GM18526 (cell line): Measurements from ENCODE around the gene SLC30A3.

Source experiments
- POLR2A ChIP-seq: IDR thresholded peaks from 3 replicates; pipeline ENCODE4 v1.6.1; 2011; ENCODE audit not compliant: insufficient read length; ENCODE audit errors: extremely low read depth

SLC30A3 gene, protein sequence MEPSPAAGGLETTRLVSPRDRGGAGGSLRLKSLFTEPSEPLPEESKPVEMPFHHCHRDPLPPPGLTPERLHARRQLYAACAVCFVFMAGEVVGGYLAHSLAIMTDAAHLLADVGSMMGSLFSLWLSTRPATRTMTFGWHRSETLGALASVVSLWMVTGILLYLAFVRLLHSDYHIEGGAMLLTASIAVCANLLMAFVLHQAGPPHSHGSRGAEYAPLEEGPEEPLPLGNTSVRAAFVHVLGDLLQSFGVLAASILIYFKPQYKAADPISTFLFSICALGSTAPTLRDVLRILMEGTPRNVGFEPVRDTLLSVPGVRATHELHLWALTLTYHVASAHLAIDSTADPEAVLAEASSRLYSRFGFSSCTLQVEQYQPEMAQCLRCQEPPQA

GRCh38 chr2:27262379-27263286 lies at the start of gene SLC30A3:
SLC30A3 (minus strand) TSS chr2:27263047; CDS start chr2:27262906, 141 bp downstream.
- TF ChIP-seq POLR2A, result no peak

GRCh38 chr2:27312152-27312551 lies 49.3 kb upstream of the SLC30A3 start:
- TF ChIP-seq POLR2A, result no peak

DNA sequence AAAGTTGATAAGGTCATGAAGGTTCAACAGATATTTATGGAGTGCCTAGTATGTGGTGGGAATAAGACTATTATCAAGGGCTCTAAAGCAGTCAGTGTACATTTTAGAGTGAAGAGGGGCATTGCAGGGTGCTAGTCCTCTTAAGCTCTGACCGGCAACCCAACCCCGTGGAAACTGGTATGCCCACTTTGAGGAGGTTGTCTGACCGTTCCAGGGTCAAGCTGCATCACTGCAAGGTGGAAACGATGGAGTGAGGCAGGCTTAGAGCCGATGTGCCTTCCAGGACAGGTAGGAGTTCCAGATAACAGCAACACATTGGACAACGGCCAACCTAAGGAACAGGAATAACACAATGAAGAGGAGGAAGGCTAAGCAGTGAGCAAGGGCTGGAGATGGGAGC lies 46.8 kb upstream of the SLC30A3 start:
- no peak for TF ChIP-seq POLR2A

GRCh38 chr2:27308359-27308881 lies 45.6 kb upstream of the SLC30A3 start, which contains the start of gene UCN:
UCN (minus strand) TSS chr2:27308445; CDS start chr2:27307895, 550 bp downstream.
- TF ChIP-seq POLR2A, result no peak

- TF ChIP-seq POLR2A, result no peak
Measured at GRCh38 chr2:27307545-27308358, 44.9 kb upstream of the SLC30A3 start.

GRCh38 chr2:27307287-27307544 lies 44.4 kb upstream of the SLC30A3 start:
- TF ChIP-seq POLR2A, result no peak

DNA sequence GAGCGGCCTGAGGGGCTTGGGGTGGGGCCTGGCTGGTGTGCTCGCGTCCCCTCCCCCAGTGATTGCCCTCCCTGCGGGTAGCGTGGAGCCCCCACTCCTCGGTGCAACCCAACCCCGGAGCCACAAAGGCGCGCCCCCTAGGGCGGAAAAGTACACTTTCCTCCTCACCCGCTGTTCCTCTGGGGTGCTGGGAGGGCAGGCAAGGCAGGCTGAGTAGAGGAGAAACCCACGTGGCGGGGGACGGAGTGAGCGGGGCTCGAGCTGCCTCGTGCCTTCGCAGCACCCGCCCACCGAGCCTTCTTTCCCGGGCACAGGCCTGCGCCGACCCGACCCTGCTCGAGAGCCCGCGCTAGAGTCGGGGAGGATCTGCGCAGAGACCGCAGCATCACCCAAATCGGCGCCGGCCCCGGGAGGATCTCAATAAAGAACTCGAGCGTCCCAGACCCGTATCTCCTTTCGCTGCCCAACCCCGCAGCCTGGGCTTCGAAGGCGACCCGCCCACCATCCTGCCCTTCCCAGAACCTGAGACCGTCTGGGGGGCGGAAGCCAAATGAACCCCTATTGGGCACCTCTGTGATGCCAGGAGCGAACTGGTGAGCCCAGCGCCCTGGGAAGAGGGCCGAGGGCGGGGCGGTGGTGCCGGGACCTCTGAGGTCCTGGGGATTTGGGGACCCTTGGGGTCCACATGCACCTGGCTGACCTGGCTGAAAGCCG lies 43.9 kb upstream of the SLC30A3 start:
- TF ChIP-seq POLR2A, result no peak

DNA sequence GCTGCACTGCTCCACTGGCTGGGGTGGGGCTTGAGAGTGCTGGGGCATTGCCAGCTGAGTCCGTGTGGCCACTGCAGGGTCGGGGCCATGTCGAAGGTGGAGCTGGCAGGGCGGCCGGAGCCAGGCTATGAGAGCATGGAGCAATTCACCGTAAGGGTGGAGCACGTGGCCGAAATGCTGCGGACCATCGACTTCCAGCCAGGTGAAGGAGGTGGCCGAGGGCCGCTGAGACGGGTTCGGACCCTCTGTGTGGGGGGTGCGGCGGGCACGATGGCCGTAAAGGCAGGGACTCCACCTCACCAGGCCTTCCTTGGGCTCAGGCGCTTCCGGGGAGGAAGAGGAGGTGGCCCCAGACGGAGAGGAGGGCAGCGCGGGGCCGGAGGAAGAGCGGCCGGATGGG lies 43.3 kb upstream of the SLC30A3 start:
- TF ChIP-seq POLR2A, result no peak

- no peak for TF ChIP-seq POLR2A
Measured at GRCh38 chr2:27305516-27305915, 42.7 kb upstream of the SLC30A3 start.

GRCh38 chr2:27304488-27305240 lies 41.8 kb upstream of the SLC30A3 start:
- no peak for TF ChIP-seq POLR2A

DNA sequence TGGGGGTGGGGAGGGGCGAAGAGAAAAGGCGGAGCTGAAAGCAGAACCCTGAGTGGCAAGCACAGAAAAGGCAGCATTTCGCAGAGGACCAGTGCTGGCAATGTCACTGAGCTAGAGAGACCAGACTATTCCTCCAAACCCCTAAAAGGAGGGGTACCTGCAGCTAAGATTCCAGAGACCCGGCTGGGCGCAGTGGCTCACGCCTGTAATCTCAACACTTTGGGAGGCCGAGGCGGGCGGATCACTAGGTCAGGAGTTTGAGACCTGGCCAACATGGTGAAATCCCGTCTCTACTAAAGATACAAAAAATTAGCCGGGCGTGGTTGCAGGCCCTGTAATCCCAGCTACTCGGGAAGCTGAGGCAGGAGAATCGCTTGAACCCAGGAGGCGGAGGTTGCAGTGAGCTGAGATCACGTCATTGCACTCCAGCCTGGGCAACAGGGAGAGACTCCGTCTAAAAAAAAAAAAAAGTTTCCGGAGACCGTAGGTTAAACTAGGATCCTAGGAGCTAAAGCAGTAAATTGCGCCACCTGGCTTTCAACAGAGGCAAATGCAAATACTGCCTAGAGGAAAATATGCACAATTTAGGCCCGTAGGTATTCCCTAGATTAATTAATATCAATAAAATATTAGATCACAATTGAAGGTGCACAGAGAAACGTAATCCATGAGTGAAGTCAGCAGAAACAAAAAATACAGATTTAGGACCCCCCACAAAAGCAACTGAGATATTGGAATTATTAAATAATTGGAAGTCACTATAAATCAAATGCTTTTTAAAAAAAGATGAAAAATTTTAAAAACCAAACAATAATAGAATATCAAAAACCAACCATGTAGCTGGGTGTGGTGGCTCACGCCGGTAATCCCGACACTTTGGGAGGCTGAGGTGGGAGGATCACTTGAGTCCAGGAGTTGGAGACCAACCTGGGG lies 40.5 kb upstream of the SLC30A3 start:
- TF ChIP-seq POLR2A, result no peak

DNA sequence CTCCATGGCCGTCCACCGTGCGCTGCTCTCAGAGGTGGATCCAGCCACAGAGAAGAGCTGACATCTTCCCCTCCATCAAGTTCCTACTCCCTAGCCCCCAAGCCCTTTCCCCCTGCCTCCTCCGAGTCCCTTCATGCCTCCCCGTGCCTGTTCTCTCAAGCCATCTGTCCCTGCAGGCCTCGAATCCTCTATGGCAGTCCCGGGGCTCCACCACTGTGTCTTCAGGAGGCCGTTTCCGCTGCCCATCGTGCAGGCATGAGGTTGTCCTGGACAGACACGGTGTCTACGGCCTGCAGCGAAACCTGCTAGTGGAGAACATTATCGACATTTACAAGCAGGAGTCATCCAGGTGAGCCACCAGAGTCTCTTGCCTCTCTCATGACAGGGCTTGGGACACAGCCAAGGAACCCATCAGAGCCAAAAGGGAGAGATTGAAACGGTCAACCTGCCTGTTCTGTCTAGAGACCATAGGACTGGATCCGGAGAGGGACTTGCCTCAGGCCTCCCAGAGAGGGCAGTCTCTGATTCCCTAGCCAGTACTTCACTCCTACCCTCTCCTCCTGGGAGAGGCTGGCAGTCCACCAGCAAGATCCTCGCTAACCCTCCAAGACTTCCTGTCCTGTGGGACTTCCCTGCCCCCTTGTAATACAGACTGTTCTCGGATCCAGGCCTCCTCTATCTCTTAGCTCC lies 35.7 kb upstream of the SLC30A3 start:
- no peak for TF ChIP-seq POLR2A
